Epithelial cell of prostate (primary cell): Measurements from ENCODE around the gene ARL8A.
A peak's percentile ranks its signal among the peaks of the same experiment; 100 is the strongest.
"Not testable (repeated sequence)": the region's sequence is repeated elsewhere in the genome, so short reads cannot be mapped to it uniquely, and the experiment has no call there.

Experiments used
- DNase-seq: peaks from one replicate; pipeline ENCODE4 v3.0.0-alpha.2; 2011; ENCODE audit warnings: low read depth, low spot score
- H3K27ac ChIP-seq: fragments of 450-650 bp; 2 replicates; pipeline ENCODE4 v1.5.1; 2017; ENCODE audit warnings: mild to moderate bottlenecking

The ARL8A gene

DNA sequence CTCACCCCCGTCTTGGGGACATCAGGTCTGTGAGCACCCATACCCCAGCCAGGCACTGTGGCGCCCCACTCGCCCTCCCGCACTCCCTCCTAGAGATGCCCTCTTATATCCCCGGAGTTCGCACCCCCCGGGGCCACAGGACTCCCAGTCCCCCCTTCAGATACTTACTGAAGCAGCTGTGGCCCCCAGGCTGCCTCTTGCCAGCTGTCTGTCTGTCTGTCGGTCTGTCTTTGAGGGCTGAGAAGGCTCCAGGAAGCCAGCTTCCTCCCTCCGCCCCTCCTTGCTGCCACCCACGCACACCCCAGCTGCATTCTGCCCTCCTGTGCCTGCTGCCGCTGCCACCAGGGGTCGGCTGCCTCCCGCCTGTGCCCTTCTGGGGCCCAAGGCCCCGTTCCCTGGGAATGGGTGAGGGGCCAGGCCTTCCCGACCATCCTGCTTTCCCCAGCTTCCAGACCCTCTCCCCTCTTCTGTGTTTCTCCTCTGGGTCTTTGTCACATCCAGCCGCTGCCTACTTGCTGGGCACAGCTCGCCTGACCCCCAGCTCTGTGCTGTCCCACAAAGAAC, 15.9 kb upstream of the ARL8A start, which contains the start of gene PTPN7:
PTPN7 (minus strand) TSS at position 226 of the 564 bp plus-strand sequence. CDS start 1,200 bp downstream, outside the sequence.
- DNase-seq = no peak
- H3K27ac ChIP-seq = no peak within 1 kb of the TSS

DNA sequence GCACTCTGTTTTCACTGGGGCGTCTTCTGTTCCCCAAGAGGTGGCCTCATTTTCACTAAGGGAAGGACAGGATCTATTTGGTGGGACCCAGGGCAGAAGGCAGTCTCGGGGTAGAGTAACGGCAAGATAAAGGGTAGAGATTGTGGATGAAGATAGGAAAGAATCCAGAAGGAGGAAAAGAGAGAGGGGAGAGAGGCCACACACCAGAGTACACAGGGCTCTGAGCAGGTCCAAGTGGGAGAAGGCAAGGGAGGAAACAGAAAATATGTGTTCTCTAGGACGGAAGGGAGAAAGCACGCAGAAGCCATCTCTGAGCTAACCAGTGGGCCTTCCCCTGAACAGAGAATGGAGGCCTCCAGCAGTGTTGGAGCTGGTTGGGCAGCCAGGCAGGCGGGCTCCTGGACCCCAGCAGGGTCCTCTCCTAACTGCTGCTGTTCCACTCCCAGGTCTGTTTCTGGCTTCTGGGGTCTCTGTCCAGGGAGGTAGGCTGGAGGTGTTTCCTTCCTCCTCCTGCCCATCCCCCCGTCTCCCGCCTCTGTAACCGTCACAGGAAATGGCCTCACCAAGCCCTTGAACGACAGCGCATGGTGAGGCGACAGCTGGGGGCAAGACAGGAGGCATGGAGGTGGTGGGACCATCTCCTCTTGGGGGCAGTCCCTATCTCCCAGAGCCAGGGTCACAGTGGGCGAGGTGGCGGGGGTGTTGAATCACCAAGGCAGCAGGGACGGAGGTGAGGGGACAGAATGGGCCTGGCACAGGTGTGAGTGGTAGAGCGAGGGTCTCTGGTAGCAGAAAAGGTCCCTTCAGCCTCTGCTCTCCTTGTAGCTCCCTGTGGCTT, 15.2 kb upstream of the ARL8A start:
- DNase-seq = no peak
- H3K27ac ChIP-seq = no peak overlapping the region

GRCh38 chr1:202158810-202159533, 14.4 kb upstream of the ARL8A start:
- no peak for DNase-seq
- no peak overlapping the region for H3K27ac ChIP-seq

GRCh38 chr1:202157945-202158344, 13.4 kb upstream of the ARL8A start:
- no peak for DNase-seq
- no peak overlapping the region for H3K27ac ChIP-seq

DNA sequence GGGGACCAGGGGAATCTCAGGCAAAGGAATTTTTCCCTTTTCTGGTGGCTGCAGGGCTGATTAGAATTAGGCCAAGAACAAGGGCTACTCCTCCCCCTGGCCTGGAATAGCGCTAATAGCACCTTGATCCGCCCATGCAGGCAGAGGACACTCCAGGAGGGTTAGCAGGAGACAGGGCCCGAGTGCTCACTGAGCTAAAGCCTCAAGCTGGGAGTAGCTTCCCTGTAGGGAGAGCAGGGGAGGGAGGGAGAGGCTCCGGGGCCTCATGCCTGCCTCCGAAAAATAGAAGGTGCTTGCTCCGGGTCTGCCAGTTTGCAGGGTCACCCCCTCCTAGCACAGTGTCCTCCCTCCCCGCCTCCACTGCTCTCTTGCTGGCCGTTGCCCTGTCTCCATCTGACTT, 12.1 kb upstream of the ARL8A start:
- DNase-seq = no peak
- H3K27ac ChIP-seq = no peak overlapping the region

DNA sequence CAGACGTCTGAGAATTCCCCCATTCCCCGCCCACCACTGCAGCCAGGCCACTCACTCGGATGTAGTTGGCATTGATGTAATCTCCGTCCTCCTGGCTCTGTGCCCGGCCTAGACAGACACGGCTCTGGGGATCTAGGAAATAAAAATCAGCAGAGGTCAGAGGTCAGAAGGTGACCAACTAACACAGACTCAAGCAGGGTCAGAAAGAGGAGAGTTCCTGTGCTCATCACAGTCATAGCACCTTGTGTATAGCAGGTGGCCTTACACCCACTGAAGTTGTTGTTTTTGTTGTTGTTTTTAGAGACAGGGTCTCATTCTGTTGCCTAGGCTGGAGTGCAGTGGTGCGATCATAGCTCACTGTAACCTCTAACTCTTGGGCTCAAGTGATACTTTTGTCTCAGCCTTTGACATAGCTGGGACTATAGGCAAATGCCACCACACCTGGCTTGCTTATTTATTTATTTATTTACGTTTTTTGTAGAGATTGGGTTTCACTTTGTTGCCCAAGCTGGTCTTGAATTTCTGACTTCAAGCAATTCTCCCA, 11.0 kb upstream of the ARL8A start:
- DNase-seq = no peak
- no peak overlapping the region for H3K27ac ChIP-seq

- no peak for DNase-seq
- no peak overlapping the region for H3K27ac ChIP-seq
These were observed 10.4 kb upstream of the ARL8A start for GRCh38 chr1:202154766-202155477.

- H3K27ac ChIP-seq = no peak overlapping the region
- no peak for DNase-seq
These were observed 9.7 kb upstream of the ARL8A start for GRCh38 chr1:202154148-202154765.

DNA sequence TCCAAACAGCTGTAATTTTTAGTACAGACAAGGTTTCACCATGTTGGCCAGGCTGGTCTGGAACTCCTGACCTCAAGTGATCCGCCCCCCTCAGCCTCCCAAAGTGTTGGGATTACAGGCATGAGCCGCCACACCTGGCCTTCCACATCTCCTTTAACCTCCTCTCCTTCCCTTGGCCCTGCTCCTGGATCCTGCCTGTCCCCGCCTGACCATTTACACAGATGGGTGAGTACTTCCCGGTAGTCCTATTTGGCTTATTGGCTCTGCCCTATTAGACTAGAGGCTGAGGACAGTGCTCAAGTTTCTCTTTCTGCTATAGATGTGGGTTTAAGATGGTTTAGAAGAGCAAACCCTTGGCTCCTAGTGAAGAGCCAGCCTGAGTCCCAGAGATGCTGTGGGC, 8.7 kb upstream of the ARL8A start:
- H3K27ac ChIP-seq = no peak overlapping the region

GRCh38 chr1:202152399-202152798, 7.9 kb upstream of the ARL8A start:
- no peak for DNase-seq
- no peak overlapping the region for H3K27ac ChIP-seq

More for the DNA sequence above, 8.7 kb upstream of the ARL8A start:
- DNase-seq = no peak

DNA sequence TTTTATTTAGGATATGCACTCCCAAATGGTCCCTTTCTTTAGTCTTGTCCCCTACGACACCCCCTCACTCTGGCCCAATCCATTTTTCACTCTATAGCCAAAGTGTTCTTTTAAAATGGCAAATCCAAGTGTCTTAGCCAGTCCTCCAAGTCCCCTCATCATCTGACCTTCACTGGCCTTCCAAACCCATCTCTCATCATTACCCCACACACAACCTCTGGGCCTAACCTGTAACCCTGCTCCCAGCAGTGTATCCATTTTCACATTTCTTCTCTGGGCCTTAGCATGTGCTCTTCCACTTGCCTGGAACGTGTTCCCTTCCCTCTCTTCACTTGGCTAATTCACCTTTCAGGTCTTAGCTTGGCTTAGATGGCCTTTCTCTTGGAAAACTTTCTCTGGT, 6.5 kb upstream of the ARL8A start:
- no peak overlapping the region for H3K27ac ChIP-seq
- DNase-seq = no peak

DNA sequence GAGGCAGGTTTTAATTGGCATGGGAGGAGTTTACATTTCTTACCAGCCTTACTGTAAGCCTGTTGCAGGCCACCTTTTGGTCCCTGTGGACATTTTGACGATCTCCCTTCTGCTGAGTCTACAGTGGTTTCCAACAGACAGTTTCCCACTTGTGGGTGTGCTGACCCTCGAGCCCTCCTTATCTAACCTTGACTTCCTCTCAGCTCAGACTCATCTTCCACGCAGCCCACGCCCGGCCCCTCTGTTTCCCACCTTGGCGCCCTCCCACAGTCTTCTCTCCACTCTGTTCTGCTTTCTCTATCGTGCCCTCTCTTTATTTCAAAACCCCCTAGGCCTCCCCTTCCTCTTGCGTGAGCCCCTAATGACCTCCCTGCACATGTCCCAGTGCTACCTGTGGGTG, 6.1 kb upstream of the ARL8A start:
- DNase-seq = no peak
- no peak overlapping the region for H3K27ac ChIP-seq

DNA sequence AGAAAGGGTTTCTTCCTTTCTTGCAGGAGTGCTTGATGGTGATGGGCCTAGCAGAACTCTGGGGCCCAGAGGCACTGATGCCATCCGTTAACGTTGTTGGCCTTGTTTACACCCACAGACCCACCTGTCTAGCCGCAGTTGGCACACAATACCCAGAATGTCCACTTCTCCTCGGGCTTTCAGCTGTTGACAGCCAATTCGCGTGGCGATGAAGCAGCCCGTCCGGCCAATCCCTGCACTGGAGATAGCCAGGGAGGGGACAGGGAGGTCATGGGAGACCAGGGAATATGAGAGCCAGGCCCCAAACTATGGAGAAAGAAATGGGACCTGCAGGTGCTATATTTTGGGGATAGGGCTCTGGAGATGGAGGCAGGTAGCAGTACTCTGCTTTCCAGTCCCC, 5.7 kb upstream of the ARL8A start:
- no peak overlapping the region for H3K27ac ChIP-seq
- no peak for DNase-seq

GRCh38 chr1:202149566-202149965, 5.0 kb upstream of the ARL8A start:
- no peak overlapping the region for H3K27ac ChIP-seq
- DNase-seq = no peak

DNA sequence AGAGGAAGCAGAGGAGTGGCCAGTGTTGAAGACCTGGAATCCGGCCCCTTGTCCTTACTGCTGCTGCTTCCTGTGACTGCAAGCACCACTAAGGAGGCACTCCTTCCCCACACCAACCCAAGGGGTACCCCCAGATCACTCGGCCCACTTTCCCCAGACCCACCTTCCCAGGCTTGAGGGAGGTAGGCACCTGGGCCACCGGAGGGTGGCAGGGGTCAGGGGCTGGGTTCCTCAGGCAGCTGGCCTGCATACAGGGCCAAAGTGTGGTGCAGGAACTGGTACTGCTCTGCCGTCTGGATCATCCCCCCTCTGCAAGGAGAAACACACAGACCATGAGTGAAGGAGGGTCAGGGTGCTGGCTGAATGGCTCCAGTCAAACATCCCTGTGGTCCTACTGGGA, 3.9 kb upstream of the ARL8A start:
- no peak for DNase-seq
- H3K27ac ChIP-seq = no peak overlapping the region

DNA sequence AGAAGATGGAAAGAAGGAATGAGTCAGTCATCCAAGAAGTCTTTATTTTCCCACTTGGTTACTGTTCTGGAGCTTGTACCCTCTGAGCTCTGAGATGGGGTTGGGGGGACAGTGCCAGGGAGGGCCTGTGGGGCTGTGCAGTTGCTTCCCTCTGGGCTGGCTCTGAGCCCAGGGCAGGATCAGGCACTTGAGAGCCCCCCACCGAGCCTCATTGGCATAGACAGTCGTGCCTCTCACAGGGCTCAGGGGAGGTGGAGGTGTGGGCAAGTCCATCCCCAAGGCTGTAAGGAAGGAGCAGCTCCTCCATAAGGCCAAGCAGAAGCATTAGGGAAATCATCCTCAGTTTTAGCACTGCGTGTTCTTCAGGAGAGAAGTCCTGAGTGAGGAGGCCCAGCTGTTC, 2.5 kb upstream of the ARL8A start:
- no peak for DNase-seq

DNA sequence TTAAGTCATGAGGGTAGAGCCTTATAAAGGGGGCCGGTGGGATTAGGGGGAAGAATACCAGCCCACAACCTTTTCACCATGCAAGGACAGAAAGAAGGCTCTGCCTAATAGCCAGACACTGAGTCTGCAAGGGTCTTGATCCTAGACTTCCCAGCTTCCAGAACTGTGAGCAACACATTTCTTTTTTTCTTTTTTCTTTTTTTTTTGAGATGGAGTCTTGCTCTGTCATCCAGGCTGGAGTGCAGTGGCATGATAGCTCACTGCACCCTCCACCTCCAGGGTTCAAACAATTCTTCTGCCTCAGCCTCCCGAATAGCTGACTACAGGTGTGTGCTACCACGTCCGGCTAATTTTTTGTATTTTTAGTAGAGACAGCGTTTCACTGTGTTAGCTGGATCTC, 1.7 kb upstream of the ARL8A start:
- no peak overlapping the region for H3K27ac ChIP-seq
- DNase-seq = no peak

More for the DNA sequence above, 2.5 kb upstream of the ARL8A start:
- H3K27ac ChIP-seq = no peak overlapping the region

DNA sequence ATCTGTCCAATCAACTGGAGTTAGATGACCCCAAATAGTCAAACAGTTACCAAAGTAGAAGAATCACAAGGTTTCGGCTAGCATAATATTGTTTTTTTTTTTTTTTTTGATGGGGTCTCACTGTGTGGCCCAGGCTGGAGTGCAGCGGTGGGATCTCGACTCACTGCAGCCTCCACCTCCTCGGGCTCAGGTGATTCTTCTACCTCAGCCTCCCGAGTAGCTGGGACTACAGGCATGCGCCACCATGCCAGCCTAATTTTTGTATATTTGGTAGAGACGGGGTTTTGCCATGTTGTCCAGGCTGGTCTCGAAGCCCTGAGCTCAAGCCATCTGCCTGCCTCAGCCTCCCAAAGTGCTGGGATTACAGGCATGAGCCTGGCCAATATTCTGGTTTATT, 1.2 kb upstream of the ARL8A start:
- DNase-seq, H3K27ac ChIP-seq: not testable (repeated sequence)

DNA sequence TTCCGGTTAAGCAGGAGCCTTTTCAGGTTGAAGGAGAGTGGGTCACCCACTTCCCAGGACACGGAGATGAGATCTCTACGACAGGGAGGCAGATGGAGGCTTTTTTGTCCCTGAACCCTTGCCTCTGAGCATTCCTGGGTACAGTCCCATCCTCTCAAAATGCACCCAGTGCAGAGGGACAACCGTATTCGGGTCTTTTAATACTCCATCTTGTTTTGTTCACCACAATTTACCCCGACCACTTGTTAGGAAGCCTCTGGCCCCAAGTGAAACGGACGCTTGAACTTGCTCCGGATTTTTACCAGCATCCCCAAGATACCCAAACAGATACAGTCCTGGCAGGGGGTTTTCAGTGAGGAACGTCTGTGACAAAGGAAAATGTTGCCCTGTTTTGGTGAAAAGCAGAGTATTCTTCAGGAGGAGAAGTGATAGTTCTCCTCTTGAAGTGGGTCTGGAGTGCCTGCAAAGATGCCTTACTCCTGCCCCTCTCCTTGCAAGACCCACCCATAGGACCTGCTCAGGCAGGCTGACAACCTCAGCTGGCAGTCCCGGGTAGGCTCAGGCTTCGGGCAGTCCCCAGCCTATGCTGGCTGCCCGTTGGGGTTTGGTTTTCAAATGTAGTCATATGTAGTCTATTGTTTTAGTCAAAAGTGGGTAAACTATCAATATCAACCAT, 669 bp upstream of the ARL8A start:
- DNase-seq = no peak
- H3K27ac ChIP-seq = peak overlapping the region; percentile 67
